CD14-positive monocyte (primary cell): ENCODE results near the gene HMOX2. TPM values are rescaled to one million over a fixed set of nuclear protein-coding genes. Genes with fewer than 3 reads are reported as not detected.

Experiments
- DNase-seq, 3 donors: peaks; one replicate each; pipeline ENCODE4 v3.0.0-alpha.2; 2011 to 2022
- H2AFZ ChIP-seq: 2 replicates; pipeline ENCODE4 v1.6.0; 2012; ENCODE audit warnings: mild to moderate bottlenecking, low read depth, low read length, inconsistent platforms; ENCODE audit not compliant: insufficient read depth, poor library complexity, severe bottlenecking
- H3K27ac ChIP-seq, 2 donors: 1 replicate in 1 of 2; 2 replicates in 1 of 2; pipeline ENCODE4 v1.5.1; 2012 to 2013; ENCODE audit warnings: low read length in 2 of 2, control low read depth in 1 of 2, inconsistent platforms in 1 of 2, low read depth in 1 of 2, mild to moderate bottlenecking in 1 of 2
- H3K27me3 ChIP-seq, 2 donors: one replicate each; pipeline versions ENCODE4 v1.6.0 to v1.6.1; 2011 to 2013; ENCODE audit warnings: low read length in 2 of 2; ENCODE audit not compliant: control insufficient read depth in 2 of 2, insufficient read depth in 2 of 2
- H3K36me3 ChIP-seq, 2 donors: replicated peaks in 1 of 2; 1 replicate in 1 of 2; 2 replicates in 1 of 2; pipeline versions ENCODE4 v1.5.1 to v1.6.1; 2012 to 2013; ENCODE audit warnings: low read length in 2 of 2, control low read depth in 1 of 2, inconsistent platforms in 1 of 2, mild to moderate bottlenecking in 1 of 2; ENCODE audit not compliant: insufficient read depth in 2 of 2, control insufficient read depth in 1 of 2
- H3K4me1 ChIP-seq, 2 donors: 1 replicate in 1 of 2; 2 replicates in 1 of 2; pipeline versions ENCODE4 v1.5.1 to v1.6.1; 2012 to 2013; ENCODE audit warnings: low read length in 2 of 2, control low read depth in 1 of 2, inconsistent platforms in 1 of 2, mild to moderate bottlenecking in 1 of 2, moderate library complexity in 1 of 2; ENCODE audit not compliant: insufficient read depth in 2 of 2, control insufficient read depth in 1 of 2
- H3K4me2 ChIP-seq: replicated peaks from 2 replicates; pipeline ENCODE3; 2012; ENCODE audit warnings: low read length, moderate library complexity, mild to moderate bottlenecking; ENCODE audit not compliant: poor library complexity, severe bottlenecking; ENCODE audit errors: extremely low read depth
- H3K4me3 ChIP-seq, 3 experiments: fragments of 200-600 bp in 1 of 3; sonication (generic) in 1 of 3; replicated peaks in 1 of 3; 1 replicate in 2 of 3; 2 replicates in 1 of 3; pipeline ENCODE4 v1.5.1; 2011 to 2013; ENCODE audit warnings: low read length in 3 of 3, mild to moderate bottlenecking in 3 of 3, control low read depth in 2 of 3, low read depth in 2 of 3, inconsistent platforms in 1 of 3, moderate library complexity in 1 of 3
- H3K79me2 ChIP-seq: 2 replicates; pipeline ENCODE4 v1.6.0; 2012; ENCODE audit warnings: mild to moderate bottlenecking, control low read depth, inconsistent platforms, low read length, moderate library complexity; ENCODE audit not compliant: insufficient read depth
- H3K9ac ChIP-seq: 2 replicates; pipeline ENCODE4 v1.6.0; 2017; ENCODE audit warnings: low read length, mild to moderate bottlenecking; ENCODE audit not compliant: insufficient read depth, poor library complexity, severe bottlenecking
- H3K9me3 ChIP-seq, 2 donors: replicated peaks in 1 of 2; 1 replicate in 1 of 2; 2 replicates in 1 of 2; pipeline versions ENCODE4 v1.5.1 to v1.6.1; 2012 to 2013; ENCODE audit warnings: low read length in 2 of 2, control low read depth in 1 of 2; ENCODE audit not compliant: control insufficient read depth in 1 of 2, insufficient read depth in 1 of 2
- H4K20me1 ChIP-seq: 2 replicates; pipeline ENCODE4 v1.6.0; 2012; ENCODE audit warnings: mild to moderate bottlenecking, low read length, control low read depth, moderate library complexity; ENCODE audit not compliant: insufficient read depth
- H3K27ac Mint-ChIP-seq, 7 donors: one replicate each; pipeline ENCODE4 v1.8.0; 2020; ENCODE audit warnings: mild to moderate bottlenecking in 7 of 7, mixed read lengths in 7 of 7, moderate library complexity in 6 of 7, inconsistent platforms in 2 of 7
- H3K27me3 Mint-ChIP-seq, 3 donors: one replicate each; pipeline ENCODE4 v1.8.0; 2021 to 2022; ENCODE audit warnings: low read depth in 3 of 3, mild to moderate bottlenecking in 3 of 3, mixed read lengths in 3 of 3, moderate library complexity in 3 of 3, inconsistent platforms in 1 of 3
- H3K36me3 Mint-ChIP-seq, 2 donors: one replicate each; pipeline ENCODE4 v1.8.0; 2020; ENCODE audit warnings: mixed read lengths in 2 of 2, inconsistent platforms in 1 of 2, mild to moderate bottlenecking in 1 of 2
- H3K4me1 Mint-ChIP-seq: one replicate; pipeline ENCODE4 v1.8.0; 2020; ENCODE audit warnings: mild to moderate bottlenecking, mixed read lengths
- H3K4me3 Mint-ChIP-seq, 2 donors: one replicate each; pipeline ENCODE4 v1.8.0; 2020; ENCODE audit warnings: mild to moderate bottlenecking in 2 of 2, mixed read lengths in 2 of 2, moderate library complexity in 1 of 2
- H3K9me3 Mint-ChIP-seq, 7 donors: one replicate each; pipeline ENCODE4 v1.8.0; 2020 to 2022; ENCODE audit warnings: mixed read lengths in 7 of 7, mild to moderate bottlenecking in 6 of 7, moderate library complexity in 6 of 7, inconsistent platforms in 2 of 7
- CTCF ChIP-seq: fragments of 200-600 bp; IDR thresholded peaks from one replicate; pipeline ENCODE4 v1.8.0; 2022; ENCODE audit warnings: antibody characterized with exemption, mild to moderate bottlenecking
- WGBS: methylation state at CpG from one replicate; pipeline ENCODE4 v1.1.5; 2013; ENCODE audit warnings: missing lambda C conversion rate; ENCODE audit not compliant: insufficient coverage; 5-methylcytosine and 5-hydroxymethylcytosine counted together
- intact Hi-C, 2 donors: fragments of 100-400 bp; cut with micrococcal nuclease; formaldehyde crosslinking; loops; one replicate each; pipeline versions ENCODE4 v1.15.0 to v1.15.1; 2023
- polyA plus RNA-seq, 3 donors: library from polyadenylated mRNA; depleted of rRNA in 1 of 3; unstranded in 2 of 3; stranded (reverse) in 1 of 3; fragments of 300-500 nt in 2 of 3; fragments of >200 nt in 1 of 3; fragmentation: Illumina TruSeq in 2 of 3; gene quantifications; 1 replicate in 2 of 3; 2 replicates in 1 of 3; pipeline ENCODE4 v1.2.3, GENCODE V29; 2012 to 2021

The HMOX2 gene
- polyA plus RNA-seq, 3 donors: 21.7 to 33.2 (median 25.0) TPM

DNA sequence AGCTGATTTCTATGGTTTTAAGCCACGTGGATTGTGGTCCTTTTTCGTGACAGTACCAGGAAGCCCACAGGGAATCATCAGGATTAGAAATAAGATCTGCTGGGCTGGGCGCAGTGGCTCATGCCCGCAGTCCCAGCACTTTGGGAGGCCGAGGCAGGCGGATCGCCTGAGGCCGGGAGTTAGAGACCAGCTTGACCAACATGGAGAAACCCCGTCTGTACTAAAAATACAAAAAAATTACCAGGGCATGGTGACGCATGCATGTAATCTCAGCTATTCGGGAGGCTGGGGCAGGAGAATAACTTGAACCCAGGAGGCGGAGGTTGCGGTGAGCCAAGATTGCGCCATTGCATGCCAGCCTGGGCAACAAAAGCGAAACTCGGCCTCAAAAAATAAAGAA is 8.3 kb upstream of the HMOX2 start:
- Mint-ChIP-seq H3K27me3 (peaks cover 0 to 2% (median 1%) of the 10 kb centered on the region in 3 donors), H3K36me3 (peaks cover 51 to 77% of the 10 kb centered on the region in 2 donors), H3K27ac (no peak overlapping the region), H3K9me3 (no peaks in the 10 kb centered on the region), H3K4me1 (peaks cover 7% of the 10 kb centered on the region), H3K4me3 (no peak overlapping the region)
- no peak overlapping the region for H3K27ac ChIP-seq
- H3K9me3 ChIP-seq: no peaks in the 10 kb centered on the region
- H3K4me1 ChIP-seq: peaks cover 2 to 5% of the 10 kb centered on the region in 2 donors
- intact Hi-C loops: loop anchor here in 1 of 2 donors (5.0 kb wide), 1 partner anchor 41 kb away; the partner anchor contains the start of gene DNAJA3
- peaks cover 45 to 60% of the 10 kb centered on the region in 2 donors for H3K36me3 ChIP-seq
- no peaks in the 10 kb centered on the region for H4K20me1 ChIP-seq
- H2AFZ ChIP-seq: no peak overlapping the region
- 93% methylated on average over 16 of the region's 16 CpGs for WGBS
- no peak overlapping the region for H3K4me2 ChIP-seq
- H3K9ac ChIP-seq: no peak overlapping the region
- TF ChIP-seq CTCF: no peak
- H3K79me2 ChIP-seq: peaks cover 5% of the 10 kb centered on the region
- H3K4me3 ChIP-seq: no peak overlapping the region
- H3K27me3 ChIP-seq: no peaks in the 10 kb centered on the region
- DNase-seq: no peak

DNA sequence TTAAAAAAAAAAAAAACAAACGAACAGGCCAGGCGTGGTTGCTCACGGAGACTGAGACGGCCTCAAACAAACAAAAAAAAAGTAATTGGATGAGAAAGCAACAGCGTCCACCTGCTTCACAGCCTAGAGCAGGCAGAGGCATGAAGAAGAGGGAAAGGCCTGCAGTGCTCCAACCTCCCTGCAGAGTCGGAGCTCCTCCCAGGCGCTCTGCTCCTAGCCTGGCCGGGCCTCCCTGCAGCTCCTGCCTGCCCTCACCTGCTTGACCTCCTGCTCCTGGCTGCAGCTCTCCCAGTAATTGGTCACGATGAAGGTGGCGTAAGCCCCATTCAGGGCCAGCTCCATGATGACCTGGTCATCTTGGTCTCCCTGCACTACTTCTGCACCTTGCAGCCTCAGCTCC is 7.2 kb upstream of the HMOX2 start:
- H3K9me3 Mint-ChIP-seq: no peaks in the 10 kb centered on the region
- H4K20me1 ChIP-seq: no peaks in the 10 kb centered on the region
- intact Hi-C loops: loop anchor here in 1 of 2 donors (5.0 kb wide), 1 partner anchor 42 kb away; the partner anchor contains the start of gene DNAJA3
- peaks cover 0 to 2% (median 1%) of the 10 kb centered on the region in 3 donors for H3K27me3 Mint-ChIP-seq
- 98% methylated on average over 9 of the region's 10 CpGs for WGBS
- H3K27me3 ChIP-seq: no peaks in the 10 kb centered on the region
- peaks cover 8 to 11% of the 10 kb centered on the region in 2 donors for H3K4me1 ChIP-seq
- H3K9me3 ChIP-seq: no peaks in the 10 kb centered on the region
- H3K79me2 ChIP-seq: peaks cover 8% of the 10 kb centered on the region
- H3K27ac ChIP-seq: no peak overlapping the region
- peaks cover 43 to 67% of the 10 kb centered on the region in 2 donors for H3K36me3 Mint-ChIP-seq
- H3K4me3 Mint-ChIP-seq: no peak overlapping the region
- DNase-seq: no peak
- no peak overlapping the region for H2AFZ ChIP-seq
- no peak for TF ChIP-seq CTCF
- H3K4me3 ChIP-seq: no peak overlapping the region
- H3K4me2 ChIP-seq: no peak overlapping the region
- H3K9ac ChIP-seq: no peak overlapping the region
- H3K36me3 ChIP-seq: peaks cover 36 to 50% of the 10 kb centered on the region in 2 donors
- H3K27ac Mint-ChIP-seq: no peak overlapping the region
- H3K4me1 Mint-ChIP-seq: peaks cover 16% of the 10 kb centered on the region
